GM18526 (cell line): ENCODE data around the gene FAIM2.

Experiments
- POLR2A ChIP-seq: IDR thresholded peaks from 3 replicates; pipeline ENCODE4 v1.6.1; 2011; ENCODE audit not compliant: insufficient read length; ENCODE audit errors: extremely low read depth

The FAIM2 gene

DNA sequence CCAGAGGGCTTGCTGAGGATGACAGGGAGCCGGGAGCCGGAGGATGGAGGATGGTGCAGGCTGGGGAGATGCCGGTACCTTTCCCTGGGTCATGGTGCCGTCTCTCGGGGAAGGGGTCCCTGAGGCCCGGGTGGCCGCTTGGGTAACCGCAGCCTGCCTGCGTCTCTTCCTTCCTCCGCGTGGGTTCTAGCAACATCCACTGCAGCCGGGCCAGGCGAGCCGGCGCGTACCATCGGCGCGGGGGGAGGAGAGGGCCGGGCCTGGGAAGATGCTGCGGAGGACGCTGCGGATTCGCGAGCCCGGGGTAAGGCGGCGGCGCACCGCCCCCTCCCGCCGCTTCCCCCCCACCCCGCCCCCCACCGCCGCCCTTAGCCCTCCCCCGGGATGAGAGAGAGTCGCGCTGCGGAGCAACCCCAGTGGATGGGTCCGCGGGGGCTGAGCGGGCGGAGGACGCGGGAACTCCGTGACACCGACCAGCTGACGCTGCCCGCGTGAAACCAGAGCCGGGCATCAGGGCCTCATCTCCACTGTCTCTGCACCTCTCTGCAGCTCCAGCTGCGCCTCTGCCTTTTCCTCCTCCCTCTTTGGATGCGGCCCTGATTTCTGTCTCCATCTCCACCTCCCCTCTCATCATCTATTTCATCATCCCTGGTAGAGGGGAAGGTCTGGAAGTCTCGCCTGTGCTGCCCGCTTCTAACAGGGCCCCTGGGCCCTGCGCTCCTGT, at the start of gene FAIM2:
Gene FAIM2 (minus strand): TSS at position 201 of the 724 bp plus-strand sequence. CDS start 108 bp downstream, at position 93.
- TF ChIP-seq POLR2A = no peak

DNA sequence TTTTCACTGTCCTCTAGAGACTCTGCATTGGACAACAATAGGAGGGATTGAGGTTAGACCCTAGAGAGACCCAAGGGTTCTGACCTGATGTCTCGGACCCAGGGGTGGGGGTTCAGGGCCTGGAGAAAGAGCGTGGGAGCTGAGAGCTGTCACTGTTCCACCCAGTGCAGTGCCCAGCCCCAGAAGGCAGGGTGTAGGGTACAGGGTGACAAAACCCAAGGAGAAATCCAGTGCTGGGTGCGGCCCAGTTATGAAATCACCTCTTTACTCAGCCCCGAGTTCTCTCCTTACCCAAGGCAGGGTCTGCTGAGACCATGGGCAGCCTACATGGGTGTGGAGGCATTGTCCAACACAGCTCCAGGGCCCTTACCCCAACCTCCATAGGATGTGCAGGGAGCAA, 49.5 kb upstream of the FAIM2 start:
- TF ChIP-seq POLR2A = no peak

DNA sequence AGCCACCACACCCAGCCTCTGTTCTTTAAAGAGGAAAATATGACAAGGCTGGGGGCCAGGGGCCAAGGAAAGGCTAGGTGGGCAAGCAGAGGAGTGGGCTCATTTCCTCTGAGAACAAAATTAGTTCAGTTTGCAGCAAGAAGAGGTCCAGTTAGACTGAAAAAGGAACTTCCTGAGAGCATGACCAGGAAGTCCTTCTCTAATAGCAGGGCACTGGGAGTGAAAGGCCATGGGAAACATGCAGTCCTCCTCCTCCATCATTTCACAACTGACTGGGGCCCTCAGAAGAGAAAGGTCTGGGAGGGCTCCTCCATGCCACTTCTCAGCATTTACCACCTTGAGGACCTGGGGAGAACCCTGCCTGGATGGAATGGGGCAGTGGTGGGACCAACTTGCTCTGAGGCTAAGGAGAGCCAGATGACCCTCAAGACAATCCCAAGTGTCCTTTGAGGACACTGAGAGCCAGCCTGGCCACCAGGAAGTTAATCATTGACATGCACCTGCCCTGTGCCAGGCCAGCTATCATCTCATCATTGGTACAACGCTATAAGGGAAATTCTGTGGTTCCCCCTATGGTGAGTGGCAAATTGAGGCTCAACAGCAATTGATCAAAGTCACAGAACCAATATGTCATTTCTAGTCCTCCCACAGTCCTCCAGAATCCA, 48.8 kb upstream of the FAIM2 start:
- TF ChIP-seq POLR2A = no peak

DNA sequence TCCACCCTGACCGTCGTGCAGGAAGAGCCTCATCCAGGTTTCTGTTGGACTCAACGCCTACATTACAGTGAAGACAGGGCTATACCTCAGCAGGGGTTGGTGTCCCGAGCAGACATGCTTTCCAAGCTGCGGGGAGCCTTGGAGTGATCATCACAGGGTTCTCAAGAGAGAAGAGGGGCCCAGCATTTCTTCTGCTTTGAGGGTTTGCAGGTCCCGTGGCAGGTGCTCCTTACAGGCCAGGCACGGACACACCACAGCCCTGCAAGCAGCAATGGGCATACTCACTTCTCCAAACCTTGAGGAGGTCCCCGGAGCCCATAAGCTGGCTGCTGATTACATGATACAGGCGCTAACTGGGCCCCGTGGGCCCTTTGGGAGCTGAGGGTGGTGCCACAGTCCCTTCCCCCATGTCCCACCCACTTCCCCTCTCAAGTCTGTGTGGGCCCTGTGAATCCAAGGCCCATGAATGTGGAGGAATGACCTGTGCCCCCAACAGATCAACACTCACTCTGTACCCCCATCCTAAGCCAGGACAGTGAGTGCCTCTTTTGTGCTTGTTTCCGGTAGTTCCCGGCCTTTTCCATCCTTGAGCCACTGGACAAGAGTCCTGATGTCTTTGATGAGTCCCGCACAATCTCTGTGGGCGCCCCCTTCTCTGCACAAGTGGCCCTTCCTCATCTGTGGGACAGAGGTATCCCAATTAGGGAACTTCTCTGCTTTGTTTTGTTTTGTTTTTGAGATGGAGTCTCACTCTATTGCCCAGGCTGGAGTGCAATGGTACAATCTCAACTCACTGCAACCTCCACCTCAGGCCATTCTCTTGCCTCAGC, 47.9 kb upstream of the FAIM2 start:
- no peak for TF ChIP-seq POLR2A

DNA sequence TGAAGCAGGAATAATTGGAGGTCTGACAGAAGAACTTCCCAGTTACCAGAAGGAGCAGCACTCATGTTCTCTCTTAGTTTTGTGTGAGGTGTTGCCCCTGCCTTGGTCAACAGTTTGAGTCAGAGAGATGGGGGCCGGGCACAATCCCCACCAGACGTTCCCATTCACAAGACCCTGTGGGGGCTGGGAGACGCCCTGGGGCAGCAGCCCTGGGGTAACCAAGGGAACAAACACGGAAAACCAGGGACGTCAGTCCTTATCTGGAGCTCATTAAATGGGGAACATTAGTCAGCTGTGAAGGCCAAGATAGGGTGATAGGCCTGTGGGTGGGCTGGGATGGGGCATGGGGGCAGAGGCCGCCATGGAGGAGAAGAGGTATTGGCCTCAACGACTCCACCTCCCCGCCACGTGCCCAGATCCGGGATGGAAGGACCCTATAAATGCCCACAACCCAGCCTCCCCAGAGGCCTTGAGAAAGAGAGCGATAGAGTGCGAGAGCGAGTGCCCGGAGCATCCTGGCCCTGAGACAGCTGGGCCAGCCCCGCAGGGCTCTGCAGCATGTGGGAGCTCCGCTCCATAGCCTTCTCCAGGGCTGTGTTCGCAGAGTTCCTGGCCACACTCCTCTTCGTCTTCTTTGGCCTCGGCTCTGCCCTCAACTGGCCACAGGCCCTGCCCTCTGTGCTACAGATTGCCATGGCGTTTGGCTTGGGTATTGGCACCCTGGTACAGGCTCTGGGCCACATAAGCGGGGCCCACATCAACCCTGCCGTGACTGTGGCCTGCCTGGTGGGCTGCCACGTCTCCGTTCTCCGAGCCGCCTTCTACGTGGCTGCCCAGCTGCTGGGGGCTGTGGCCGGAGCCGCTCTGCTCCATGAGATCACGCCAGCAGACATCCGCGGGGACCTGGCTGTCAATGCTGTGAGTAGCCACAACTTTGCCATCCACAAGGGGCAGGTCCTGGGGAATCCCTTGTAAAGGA, 46.9 kb upstream of the FAIM2 start, which contains the start of gene AQP2:
Gene AQP2 (plus strand): TSS at position 465 of the 979 bp plus-strand sequence. CDS start 94 bp downstream, at position 559.
- no peak for TF ChIP-seq POLR2A

DNA sequence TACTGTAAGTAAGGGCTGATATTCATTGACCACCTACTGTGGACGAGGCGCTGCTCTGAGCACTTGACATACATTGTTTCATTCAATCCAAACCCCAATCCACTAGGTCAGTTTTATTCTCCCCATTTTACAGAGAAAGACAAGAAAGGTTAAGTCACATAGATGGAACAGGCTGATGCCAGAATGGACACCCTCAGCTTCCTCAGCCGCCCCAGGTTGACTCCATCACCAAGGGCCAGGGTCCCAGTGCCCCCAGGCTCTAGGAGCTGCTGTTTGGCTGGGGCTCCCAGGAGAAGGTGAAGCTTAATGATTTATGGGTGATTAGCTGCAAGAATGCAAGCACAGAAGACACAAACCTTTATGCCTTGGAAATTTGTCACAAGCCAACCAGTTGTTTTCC, 46.2 kb upstream of the FAIM2 start:
- no peak for TF ChIP-seq POLR2A

DNA sequence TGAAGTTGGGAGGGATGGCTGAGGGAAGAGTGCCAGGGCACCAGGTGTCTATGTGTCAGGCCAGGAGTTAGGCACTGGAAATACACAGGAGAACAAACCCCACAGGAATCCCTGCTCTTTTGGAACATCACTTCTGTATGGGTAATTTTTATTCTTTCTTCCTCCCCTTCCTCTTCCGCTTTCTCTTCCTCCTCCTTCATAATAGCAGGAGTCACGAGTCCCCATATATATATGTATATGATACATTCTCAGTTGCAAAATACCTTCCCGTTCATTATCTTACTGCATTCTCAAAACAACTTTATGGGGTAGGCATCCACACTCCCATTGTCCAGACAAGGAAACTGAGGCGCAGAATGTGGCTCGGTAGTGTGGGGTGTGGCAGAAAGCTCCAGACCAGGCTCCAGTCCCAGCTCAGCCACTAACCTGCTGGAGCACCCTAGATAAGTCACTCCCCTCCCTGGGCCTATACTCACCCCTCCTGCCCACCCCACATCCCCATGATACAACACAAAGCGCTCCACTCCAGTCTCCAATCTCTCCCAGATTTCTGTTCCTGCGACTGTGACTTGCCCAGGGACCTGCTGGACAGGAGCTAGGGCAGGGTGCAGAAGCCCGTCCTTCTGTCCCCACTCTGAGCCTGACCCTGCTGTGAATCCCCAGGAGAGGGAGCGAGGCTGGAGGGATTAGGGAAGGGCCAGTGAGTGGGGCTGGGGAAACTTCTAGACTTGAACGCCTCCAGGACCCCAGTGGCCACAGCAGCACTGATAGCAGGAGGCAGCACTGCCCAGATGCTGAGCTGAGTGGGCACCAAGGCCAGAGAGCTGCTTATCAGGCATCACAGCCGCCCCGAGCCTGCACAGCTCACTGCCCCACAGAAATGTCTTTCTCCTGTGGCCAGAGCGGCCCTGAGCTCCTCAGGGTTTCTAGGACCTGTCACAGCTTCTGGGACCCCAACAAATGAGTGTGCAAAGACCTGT, 45.5 kb upstream of the FAIM2 start:
- TF ChIP-seq POLR2A = no peak

DNA sequence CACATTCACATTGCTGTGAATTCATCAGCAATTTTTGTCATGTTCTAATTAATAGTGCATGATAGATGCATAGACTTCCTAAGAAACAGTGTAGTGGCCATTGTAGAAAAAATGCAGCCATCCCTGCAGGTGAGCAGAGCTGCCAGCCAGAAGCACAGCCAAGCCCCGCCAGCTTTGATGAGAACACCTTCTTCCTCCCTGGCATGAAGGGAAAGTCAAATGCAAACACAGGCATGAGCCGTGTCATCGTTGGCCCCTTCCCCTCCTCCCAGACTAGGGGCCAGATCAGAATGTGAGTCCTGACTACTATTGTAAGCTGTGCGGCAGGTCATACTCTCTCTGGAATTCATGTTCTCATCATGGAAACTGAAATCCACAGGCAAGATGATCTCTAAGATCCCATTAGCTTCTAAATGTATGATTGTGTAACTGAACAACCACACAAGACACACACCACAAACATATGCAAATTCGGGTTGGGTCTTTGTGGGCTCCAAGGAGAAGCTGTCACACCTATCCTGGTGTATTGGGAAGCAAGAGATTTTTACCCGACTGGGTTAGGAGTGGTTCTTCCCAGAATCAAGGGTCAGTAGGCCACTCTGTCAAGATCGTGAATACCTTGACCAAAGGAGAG, 44.0 kb upstream of the FAIM2 start:
- TF ChIP-seq POLR2A = no peak

DNA sequence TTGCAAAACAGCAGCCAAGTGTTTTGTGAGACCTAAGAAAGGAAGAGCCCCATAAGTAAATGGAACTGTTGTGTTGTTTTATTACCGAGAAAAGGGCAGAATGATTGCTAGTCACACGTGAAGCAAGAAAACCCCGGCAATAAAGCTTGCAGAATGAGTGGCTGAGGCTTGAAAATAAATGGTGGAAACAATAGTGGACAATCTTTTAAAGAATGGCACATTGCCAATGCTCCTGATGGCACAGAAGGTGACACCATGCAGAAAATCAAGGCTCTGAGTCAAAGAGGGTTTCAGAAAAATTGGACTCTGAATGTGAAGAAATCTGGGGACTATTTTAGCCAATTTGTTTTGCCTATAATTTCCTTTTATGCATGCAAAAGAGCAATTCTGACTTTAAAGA, 42.8 kb upstream of the FAIM2 start:
- no peak for TF ChIP-seq POLR2A

DNA sequence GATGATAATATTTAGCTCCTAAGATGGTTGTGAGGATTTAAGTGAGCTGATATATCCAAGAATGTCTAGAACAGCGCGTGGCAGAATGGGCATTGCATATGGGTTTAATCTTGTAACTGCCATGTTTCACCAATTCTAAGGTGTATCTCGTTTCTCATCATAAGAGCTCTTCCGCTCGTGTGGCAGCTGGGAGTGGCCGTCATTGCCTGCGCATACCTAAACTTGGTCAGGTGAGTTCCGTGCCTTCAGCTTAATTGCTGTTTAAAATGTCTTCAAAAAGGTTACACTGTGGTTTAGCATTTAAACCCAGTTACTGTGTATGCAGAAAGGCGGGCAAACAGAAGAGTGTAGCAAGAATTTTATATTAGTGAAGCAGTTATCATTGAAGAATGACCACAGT, 42.4 kb upstream of the FAIM2 start:
- TF ChIP-seq POLR2A = no peak

DNA sequence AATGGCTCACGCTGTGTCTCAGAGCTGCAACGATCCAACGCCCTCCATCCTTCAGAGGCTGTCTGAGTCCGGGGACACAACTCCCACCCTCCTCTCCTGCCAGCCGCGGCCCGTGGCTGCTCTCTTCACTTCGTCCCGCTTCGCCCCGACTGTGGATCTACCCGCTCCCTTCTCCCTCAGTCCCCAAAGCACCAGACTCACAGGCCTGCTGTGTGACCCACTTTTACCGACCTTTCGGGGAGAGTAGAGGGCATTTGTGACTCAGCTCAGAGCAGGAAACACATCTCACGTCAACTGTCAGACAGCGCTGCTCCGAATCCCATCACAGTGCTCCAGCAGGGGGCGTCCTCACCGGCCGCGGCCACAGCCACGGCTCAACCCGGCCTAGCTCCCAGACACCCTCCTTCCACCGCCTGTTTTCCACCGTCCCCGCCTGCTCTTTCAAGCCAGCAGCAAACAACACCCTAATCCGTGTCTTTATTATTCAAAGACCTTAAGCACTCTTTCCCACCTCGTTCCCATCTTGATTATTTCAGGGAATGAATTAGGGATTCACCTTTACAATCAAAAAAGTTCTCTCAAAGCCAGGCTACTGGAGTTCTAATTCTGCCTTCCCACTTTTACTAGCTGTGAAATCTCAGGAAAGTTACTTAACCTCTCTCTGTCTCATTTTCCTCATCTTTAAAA, 41.8 kb upstream of the FAIM2 start:
- no peak for TF ChIP-seq POLR2A

DNA sequence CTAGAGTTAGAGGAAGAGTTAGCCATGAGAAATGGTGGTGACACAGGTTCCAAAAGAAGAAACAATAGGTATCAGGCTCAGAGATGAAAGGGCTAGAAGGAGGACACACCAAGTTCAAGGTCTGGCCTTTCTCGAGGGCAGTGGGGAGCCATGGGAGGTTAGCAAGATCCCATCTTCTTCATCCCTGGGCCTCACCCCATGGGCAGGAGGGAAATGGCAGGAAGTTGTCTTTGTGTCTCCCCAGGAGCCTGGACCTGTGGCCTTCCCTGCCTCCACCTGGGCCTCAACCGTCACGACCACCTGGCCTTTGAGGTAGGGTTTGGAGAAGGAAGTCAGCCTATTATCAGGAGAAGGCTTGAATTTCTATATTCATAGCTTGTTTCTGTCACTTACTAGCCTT, 41.0 kb upstream of the FAIM2 start:
- no peak for TF ChIP-seq POLR2A

DNA sequence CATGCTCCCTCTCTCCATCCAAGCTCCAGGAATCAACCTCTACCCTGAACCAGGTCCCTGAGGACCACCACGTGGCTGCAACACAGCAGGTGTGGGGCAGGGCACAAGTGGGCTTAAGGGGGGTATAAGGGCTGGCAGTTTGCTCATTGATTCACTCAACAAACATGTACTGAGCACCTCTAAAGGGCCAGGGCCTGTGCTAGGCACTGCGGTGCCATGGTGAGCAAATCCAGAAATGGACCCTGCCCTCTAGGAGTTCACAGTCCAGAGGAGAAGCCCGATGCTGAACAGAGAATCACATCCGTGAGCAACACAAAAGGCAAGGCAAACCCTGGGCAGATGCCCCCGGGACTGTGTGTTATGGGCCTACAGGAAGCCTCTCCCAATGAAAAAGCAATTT, 40.3 kb upstream of the FAIM2 start:
- no peak for TF ChIP-seq POLR2A

DNA sequence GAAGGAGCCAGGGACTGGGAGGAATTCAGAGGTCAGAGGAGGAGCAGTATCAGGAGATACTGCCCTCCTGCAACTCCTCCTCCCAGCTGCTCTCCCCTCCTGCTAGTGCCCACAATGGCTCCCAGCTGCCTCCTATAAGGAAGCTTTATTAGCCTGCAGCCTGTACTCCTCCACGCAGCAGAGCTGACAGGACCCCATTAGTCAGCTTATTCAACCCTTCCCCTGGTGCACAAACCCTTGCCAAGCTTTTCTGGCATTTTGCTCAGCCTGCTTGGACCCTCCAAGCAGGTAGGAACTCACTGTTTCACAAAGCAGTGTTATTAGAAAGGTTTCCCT, 39.9 kb upstream of the FAIM2 start:
- no peak for TF ChIP-seq POLR2A
